MM.1S (cell line): ENCODE results near the gene CPXM2.

Experiments
- CTCF ChIP-seq: fragments of 300-600 bp; sonication (generic); IDR thresholded peaks from 2 replicates; pipeline ENCODE4 v1.5.1; 2016; ENCODE audit warnings: antibody characterized with exemption, low read length, mixed read lengths
- EZH2 ChIP-seq: fragments of 300-600 bp; sonication (generic); optimal IDR thresholded peaks from 2 replicates; pipeline ENCODE3; 2017; ENCODE audit warnings: low read depth, mild to moderate bottlenecking, antibody characterized with exemption, low read length, mixed read lengths

GRCh38 chr10:123746061-123746460 lies 145.5 kb downstream of the CPXM2 start:
- TF ChIP-seq EZH2 (no peak), CTCF (no peak)
